ENCODE results near the gene ASCL5. TPM values are rescaled to one million over a fixed set of nuclear protein-coding genes. Genes with fewer than 3 reads are reported as not detected.

The ASCL5 gene
- total RNA-seq, 1 donor from 2014 or later, result not detected

GRCh38 chr1:201080135-201080534 is 46.8 kb downstream of the ASCL5 start:
- DNase-seq, result no peak
- Histone ChIP-seq H3K36me3 (no peaks in the 10 kb centered on the region), H3K27me3 (ENCODE audit: low read depth) (peaks cover 16% of the 10 kb centered on the region), H3K4me3 (no peak overlapping the region), H3K9me3 (replicated peaks) (no peaks in the 10 kb centered on the region), H3K4me1 (no peaks in the 10 kb centered on the region), H3K27ac (replicated peaks) (no peak overlapping the region)
- TF ChIP-seq CTCF (IDR thresholded peaks at IDR 0.05; ENCODE audit: borderline replicate concordance), result no peak
- intact Hi-C loops (cut with micrococcal nuclease), result no loop called here

- Histone ChIP-seq H3K4me1 (no peaks in the 10 kb centered on the region), H3K27ac (replicated peaks) (no peak overlapping the region), H3K4me3 (no peak overlapping the region), H3K9me3 (replicated peaks) (no peaks in the 10 kb centered on the region), H3K36me3 (no peaks in the 10 kb centered on the region), H3K27me3 (ENCODE audit: low read depth) (peaks cover 12% of the 10 kb centered on the region)
- DNase-seq, result no peak
- no peak for TF ChIP-seq CTCF (IDR thresholded peaks at IDR 0.05; ENCODE audit: borderline replicate concordance)
- intact Hi-C loops (cut with micrococcal nuclease), result no loop called here
Measured at GRCh38 chr1:201077736-201078135, 49.2 kb downstream of the ASCL5 start.

- DNase-seq, result no peak
- Histone ChIP-seq H3K27ac (replicated peaks) (no peak overlapping the region), H3K4me3 (no peak overlapping the region), H3K27me3 (ENCODE audit: low read depth) (peaks cover 12% of the 10 kb centered on the region), H3K4me1 (no peaks in the 10 kb centered on the region), H3K9me3 (replicated peaks) (no peaks in the 10 kb centered on the region), H3K36me3 (no peaks in the 10 kb centered on the region)
- intact Hi-C loops (cut with micrococcal nuclease), result no loop called here
- no peak for TF ChIP-seq CTCF (IDR thresholded peaks at IDR 0.05; ENCODE audit: borderline replicate concordance)
Measured at GRCh38 chr1:201077116-201077515, 49.9 kb downstream of the ASCL5 start.

GRCh38 chr1:201076092-201076491 is 50.9 kb downstream of the ASCL5 start:
- TF ChIP-seq CTCF (IDR thresholded peaks at IDR 0.05; ENCODE audit: borderline replicate concordance), result no peak
- Histone ChIP-seq H3K4me1 (no peaks in the 10 kb centered on the region), H3K27me3 (ENCODE audit: low read depth) (peaks cover 12% of the 10 kb centered on the region), H3K4me3 (no peak overlapping the region), H3K36me3 (no peaks in the 10 kb centered on the region), H3K9me3 (replicated peaks) (no peaks in the 10 kb centered on the region), H3K27ac (replicated peaks) (no peak overlapping the region)
- intact Hi-C loops (cut with micrococcal nuclease), result no loop called here
- DNase-seq, result no peak

GRCh38 chr1:201074018-201074417 is 53.0 kb downstream of the ASCL5 start:
- no peaks in the 10 kb centered on the region for H3K9me3 ChIP-seq (replicated peaks)
- H3K27ac ChIP-seq (replicated peaks), result no peak overlapping the region
- no peak for TF ChIP-seq CTCF (IDR thresholded peaks at IDR 0.05; ENCODE audit: borderline replicate concordance)
- no peak for DNase-seq
- no peaks in the 10 kb centered on the region for H3K36me3 ChIP-seq
- H3K4me3 ChIP-seq, result no peak overlapping the region
- intact Hi-C loops (cut with micrococcal nuclease), result no loop called here
- H3K4me1 ChIP-seq, result no peaks in the 10 kb centered on the region
- peaks cover 26% of the 10 kb centered on the region for H3K27me3 ChIP-seq (ENCODE audit: low read depth)

- intact Hi-C loops (cut with micrococcal nuclease), result no loop called here
- no peak overlapping the region for H3K4me3 ChIP-seq
- no peak for DNase-seq
- H3K27ac ChIP-seq (replicated peaks), result no peak overlapping the region
- H3K36me3 ChIP-seq, result no peaks in the 10 kb centered on the region
- H3K9me3 ChIP-seq (replicated peaks), result no peaks in the 10 kb centered on the region
- peaks cover 28% of the 10 kb centered on the region for H3K27me3 ChIP-seq (ENCODE audit: low read depth)
- TF ChIP-seq CTCF (IDR thresholded peaks at IDR 0.05; ENCODE audit: borderline replicate concordance), result no peak
- H3K4me1 ChIP-seq, result no peaks in the 10 kb centered on the region
Measured at GRCh38 chr1:201072922-201073321, 54.1 kb downstream of the ASCL5 start.
